Nephron progenitor cell (in vitro differentiated cells): ENCODE data around the gene PGA5.

Experiments
- DNase-seq: peaks from one replicate; pipeline ENCODE4 v3.0.0; 2021
- H3K27ac Mint-ChIP-seq: 2 replicates; pipeline ENCODE4 v1.8.0; 2021; ENCODE audit warnings: mild to moderate bottlenecking, moderate library complexity, mixed read lengths
- H3K27me3 Mint-ChIP-seq: 2 replicates; pipeline ENCODE4 v1.8.0; 2021; ENCODE audit warnings: mild to moderate bottlenecking, low read depth, mixed read lengths; ENCODE audit not compliant: poor library complexity
- H3K36me3 Mint-ChIP-seq: 2 replicates; pipeline ENCODE4 v1.8.0; 2021; ENCODE audit warnings: low read depth, mixed read lengths
- H3K4me1 Mint-ChIP-seq: 2 replicates; pipeline ENCODE4 v1.8.0; 2021; ENCODE audit warnings: mixed read lengths
- H3K4me3 Mint-ChIP-seq: 2 replicates; pipeline ENCODE4 v1.8.0; 2021; ENCODE audit warnings: mild to moderate bottlenecking, moderate library complexity, mixed read lengths
- H3K9me3 Mint-ChIP-seq: 2 replicates; pipeline ENCODE4 v1.8.0; 2021; ENCODE audit warnings: mild to moderate bottlenecking, moderate library complexity, mixed read lengths
- TF ChIP-seq, protein P1 (sequence below): fragments of 200-600 bp; sonication (generic); IDR thresholded peaks from 2 replicates; pipeline ENCODE4 v1.5.0; 2021; ENCODE audit warnings: antibody characterized with exemption

PGA5 gene

GRCh38 chr11:61277186-61278000, 36.4 kb downstream of the PGA5 start:
- TF ChIP-seq, protein P1, sequence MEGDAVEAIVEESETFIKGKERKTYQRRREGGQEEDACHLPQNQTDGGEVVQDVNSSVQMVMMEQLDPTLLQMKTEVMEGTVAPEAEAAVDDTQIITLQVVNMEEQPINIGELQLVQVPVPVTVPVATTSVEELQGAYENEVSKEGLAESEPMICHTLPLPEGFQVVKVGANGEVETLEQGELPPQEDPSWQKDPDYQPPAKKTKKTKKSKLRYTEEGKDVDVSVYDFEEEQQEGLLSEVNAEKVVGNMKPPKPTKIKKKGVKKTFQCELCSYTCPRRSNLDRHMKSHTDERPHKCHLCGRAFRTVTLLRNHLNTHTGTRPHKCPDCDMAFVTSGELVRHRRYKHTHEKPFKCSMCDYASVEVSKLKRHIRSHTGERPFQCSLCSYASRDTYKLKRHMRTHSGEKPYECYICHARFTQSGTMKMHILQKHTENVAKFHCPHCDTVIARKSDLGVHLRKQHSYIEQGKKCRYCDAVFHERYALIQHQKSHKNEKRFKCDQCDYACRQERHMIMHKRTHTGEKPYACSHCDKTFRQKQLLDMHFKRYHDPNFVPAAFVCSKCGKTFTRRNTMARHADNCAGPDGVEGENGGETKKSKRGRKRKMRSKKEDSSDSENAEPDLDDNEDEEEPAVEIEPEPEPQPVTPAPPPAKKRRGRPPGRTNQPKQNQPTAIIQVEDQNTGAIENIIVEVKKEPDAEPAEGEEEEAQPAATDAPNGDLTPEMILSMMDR = no peak
- Mint-ChIP-seq H3K27me3 (peaks cover 6% of the 10 kb centered on the region), H3K36me3 (peaks cover 50% of the 10 kb centered on the region), H3K27ac (no peak overlapping the region), H3K4me1 (peaks cover 25% of the 10 kb centered on the region), H3K9me3 (no peaks in the 10 kb centered on the region), H3K4me3 (no peak overlapping the region)
- DNase-seq = no peak

- Mint-ChIP-seq H3K27ac (peak overlapping the region; percentile 85), H3K9me3 (no peaks in the 10 kb centered on the region), H3K4me3 (peak overlapping the region; percentile 51), H3K27me3 (peaks cover 10% of the 10 kb centered on the region), H3K36me3 (peaks cover 54% of the 10 kb centered on the region), H3K4me1 (peaks cover 25% of the 10 kb centered on the region)
- no peak for DNase-seq
- TF ChIP-seq, protein P1 = no peak
Observed at GRCh38 chr11:61278001-61278470, 37.1 kb downstream of the PGA5 start.

DNA sequence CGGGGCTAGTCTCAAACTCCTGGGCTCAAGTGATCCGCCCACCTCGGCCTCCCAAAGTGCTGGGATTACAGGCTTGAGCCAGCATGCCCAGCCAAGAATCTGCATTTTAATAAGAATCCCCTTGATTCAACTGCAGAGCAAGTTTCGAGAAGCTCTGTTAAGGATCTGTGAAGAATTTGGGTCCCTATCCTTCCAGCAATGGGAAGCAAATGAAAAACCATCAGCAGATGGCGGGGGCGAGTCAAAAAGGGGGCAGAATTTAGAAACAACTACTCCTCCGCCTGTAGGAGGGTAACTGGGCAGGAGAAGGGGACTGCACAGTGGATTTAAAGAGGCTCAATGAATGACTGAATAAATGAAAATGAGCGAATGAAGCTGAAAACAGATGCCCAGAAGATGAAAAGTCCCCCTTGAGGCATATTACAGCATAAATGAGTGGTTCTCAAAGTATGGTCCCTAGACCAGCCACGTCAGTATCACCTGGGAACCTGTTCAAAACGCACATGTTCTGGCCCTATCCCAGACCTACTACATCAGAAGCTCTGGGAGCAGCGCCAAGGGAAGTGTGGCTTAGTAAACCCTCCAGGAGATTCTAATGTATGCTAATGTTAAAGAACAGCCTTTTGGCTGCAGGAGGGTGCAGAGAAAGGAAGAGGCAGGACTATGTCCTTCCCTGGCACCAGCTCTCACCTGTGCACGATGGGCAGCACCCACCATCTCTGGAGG, 39.1 kb downstream of the PGA5 start:
- H3K4me1 Mint-ChIP-seq = peaks cover 25% of the 10 kb centered on the region
- no peak overlapping the region for H3K27ac Mint-ChIP-seq
- H3K36me3 Mint-ChIP-seq = peaks cover 61% of the 10 kb centered on the region
- TF ChIP-seq, protein P1 = no peak
- no peaks in the 10 kb centered on the region for H3K9me3 Mint-ChIP-seq
- peaks cover 14% of the 10 kb centered on the region for H3K27me3 Mint-ChIP-seq
- no peak for DNase-seq
- no peak overlapping the region for H3K4me3 Mint-ChIP-seq

DNA sequence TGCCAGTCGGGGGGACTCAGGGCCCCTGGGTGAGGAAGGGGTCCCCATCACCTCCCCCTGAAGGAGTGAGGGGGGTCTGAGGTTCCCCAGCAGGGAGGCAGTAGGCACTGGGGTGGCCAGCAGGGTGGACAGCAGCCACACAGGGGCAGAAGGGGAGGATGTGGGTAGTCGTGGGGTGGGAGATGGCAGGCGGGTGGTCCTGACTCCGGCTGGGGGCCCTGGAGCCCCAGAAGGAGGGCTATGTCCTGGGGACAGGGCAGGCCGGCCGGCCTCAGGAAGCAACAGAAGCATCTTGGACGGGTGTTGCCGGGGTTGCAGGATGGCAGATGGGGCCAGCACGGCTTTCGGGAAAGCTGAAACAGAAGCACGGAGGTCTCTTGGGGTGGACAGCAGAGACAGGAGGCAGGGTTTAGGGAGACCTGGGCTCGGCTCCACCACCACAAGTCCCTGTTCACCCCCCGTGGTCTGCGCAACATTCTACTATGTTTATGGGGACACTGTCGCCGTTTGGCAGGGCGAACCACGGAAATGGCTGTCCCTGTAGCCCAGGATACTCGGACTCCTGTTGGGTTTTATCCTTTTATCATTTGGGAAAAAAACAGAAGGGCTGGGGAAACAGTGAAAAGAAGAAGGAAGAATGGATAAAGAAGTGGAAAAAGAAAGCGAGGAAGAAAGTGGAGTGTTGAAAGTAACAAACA, 40.1 kb downstream of the PGA5 start:
- Mint-ChIP-seq H3K36me3 (peaks cover 70% of the 10 kb centered on the region), H3K4me3 (peak overlapping the region; percentile 14), H3K9me3 (no peaks in the 10 kb centered on the region), H3K4me1 (peaks cover 26% of the 10 kb centered on the region), H3K27ac (no peak overlapping the region), H3K27me3 (peaks cover 14% of the 10 kb centered on the region)
- no peak for DNase-seq
- TF ChIP-seq, protein P1 = no peak

- Mint-ChIP-seq H3K9me3 (no peaks in the 10 kb centered on the region), H3K4me1 (peaks cover 28% of the 10 kb centered on the region), H3K27me3 (peaks cover 14% of the 10 kb centered on the region), H3K27ac (no peak overlapping the region), H3K36me3 (peaks cover 75% of the 10 kb centered on the region), H3K4me3 (peak overlapping the region; percentile 14)
- TF ChIP-seq, protein P1 = no peak
- DNase-seq = peak; percentile 91
Observed at GRCh38 chr11:61281581-61282250, 40.7 kb downstream of the PGA5 start.
